ENCODE measurements around the gene SPECC1L.
A peak's percentile ranks its signal among the peaks of the same experiment; 100 is the strongest.

The SPECC1L gene

GRCh38 chr22:24435323-24435645, 164.7 kb downstream of the SPECC1L start:
- FAIRE-seq (no peak), DNase-seq (ENCODE audit: insufficient read length, low spot score) (no peak)

GRCh38 chr22:24435861-24436371, 165.3 kb downstream of the SPECC1L start:
- FAIRE-seq = peak; percentile 39

GRCh38 chr22:24436553-24436952, 165.9 kb downstream of the SPECC1L start:
- DNase-seq (ENCODE audit: insufficient read length, low spot score) (no peak), FAIRE-seq (no peak)

More at GRCh38 chr22:24435861-24436371, 165.3 kb downstream of the SPECC1L start:
- DNase-seq (ENCODE audit: insufficient read length, low spot score) = no peak

- DNase-seq (ENCODE audit: insufficient read length, low spot score) (no peak), FAIRE-seq (peak; percentile 54)
Observed at GRCh38 chr22:24437091-24437490, 166.5 kb downstream of the SPECC1L start.

- DNase-seq (ENCODE audit: insufficient read length, low spot score) (peak; percentile 55), FAIRE-seq (peak; percentile 96)
Observed at GRCh38 chr22:24437741-24438328, 167.2 kb downstream of the SPECC1L start.

GRCh38 chr22:24440270-24440717, 169.7 kb downstream of the SPECC1L start:
- FAIRE-seq (no peak), DNase-seq (ENCODE audit: insufficient read length, low spot score) (no peak)

GRCh38 chr22:24440718-24441405, 170.2 kb downstream of the SPECC1L start:
- DNase-seq (ENCODE audit: insufficient read length, low spot score) (no peak), FAIRE-seq (no peak)

- DNase-seq (ENCODE audit: insufficient read length, low spot score) = no peak
- no peak for FAIRE-seq
Observed at GRCh38 chr22:24441406-24442351, 171.0 kb downstream of the SPECC1L start.

GRCh38 chr22:24442352-24442744, 171.7 kb downstream of the SPECC1L start:
- no peak for FAIRE-seq
- DNase-seq (ENCODE audit: insufficient read length, low spot score) = no peak

GRCh38 chr22:24443668-24444067, 173.0 kb downstream of the SPECC1L start:
- no peak for DNase-seq (ENCODE audit: insufficient read length, low spot score)
- no peak for FAIRE-seq

- FAIRE-seq = no peak
- DNase-seq (ENCODE audit: insufficient read length, low spot score) = no peak
Observed at GRCh38 chr22:24444251-24444650, 173.6 kb downstream of the SPECC1L start.

- DNase-seq (ENCODE audit: insufficient read length, low spot score) (no peak), FAIRE-seq (no peak)
Observed at GRCh38 chr22:24444729-24445466, 174.3 kb downstream of the SPECC1L start.

GRCh38 chr22:24445481-24446259, 175.0 kb downstream of the SPECC1L start:
- FAIRE-seq (no peak), DNase-seq (ENCODE audit: insufficient read length, low spot score) (no peak)

- DNase-seq (ENCODE audit: insufficient read length, low spot score) = no peak
- FAIRE-seq = no peak
Observed at GRCh38 chr22:24446260-24446611, 175.6 kb downstream of the SPECC1L start.

- DNase-seq (ENCODE audit: insufficient read length, low spot score) (no peak), FAIRE-seq (no peak)
Observed at GRCh38 chr22:24450610-24451009, 180.0 kb downstream of the SPECC1L start.

GRCh38 chr22:24451162-24451561, 180.5 kb downstream of the SPECC1L start:
- FAIRE-seq = no peak

GRCh38 chr22:24453853-24454252, 183.2 kb downstream of the SPECC1L start:
- no peak for DNase-seq (ENCODE audit: insufficient read length, low spot score)
- no peak for FAIRE-seq

More at GRCh38 chr22:24451162-24451561, 180.5 kb downstream of the SPECC1L start:
- DNase-seq (ENCODE audit: insufficient read length, low spot score) = no peak

GRCh38 chr22:24455039-24455438, 184.4 kb downstream of the SPECC1L start:
- DNase-seq (ENCODE audit: insufficient read length, low spot score) = no peak
- no peak for FAIRE-seq

- no peak for DNase-seq (ENCODE audit: insufficient read length, low spot score)
- no peak for FAIRE-seq
Observed at GRCh38 chr22:24455751-24456426, 185.3 kb downstream of the SPECC1L start.
